HG03025 (cell line): ENCODE data around the gene OSCP1.

Experiments used
- ATAC-seq: cut with Tn5 transposase; IDR thresholded peaks from one replicate; pipeline ENCODE4 v1.9.1; 2021; ENCODE audit warnings: mild to moderate bottlenecking, moderate library complexity; ENCODE audit not compliant: unreplicated experiment, low FRiP score

Gene OSCP1

GRCh38 chr1:36450919-36451305, 661 bp upstream of the OSCP1 start:
- ATAC-seq: no peak

DNA sequence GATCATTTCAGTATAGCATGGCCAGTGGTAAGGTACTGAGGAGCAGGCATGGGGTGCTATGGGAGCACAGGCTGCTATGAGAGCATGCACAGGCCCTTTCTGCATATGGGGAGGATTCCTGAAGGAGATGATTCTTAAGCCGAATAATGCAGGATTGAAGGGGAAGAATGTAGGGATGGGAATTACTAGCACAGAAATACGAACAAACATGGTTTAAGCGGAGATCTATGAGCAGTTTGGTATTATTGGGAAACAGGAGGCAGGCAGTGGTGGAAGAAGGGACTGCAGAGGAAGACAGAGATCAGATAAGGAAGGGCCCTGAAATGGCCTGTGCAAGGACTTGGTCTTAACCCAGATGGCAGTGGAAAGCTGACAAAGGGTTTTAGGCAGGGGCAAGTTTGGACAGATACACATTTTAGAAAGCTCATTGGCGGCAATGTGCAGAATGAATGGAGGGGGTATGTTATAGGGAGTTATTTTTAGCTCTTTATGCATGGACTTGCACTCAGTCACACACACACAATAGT, 1.7 kb downstream of the OSCP1 start:
- no peak for ATAC-seq

GRCh38 chr1:36447450-36447849, 2.8 kb downstream of the OSCP1 start:
- ATAC-seq: no peak

DNA sequence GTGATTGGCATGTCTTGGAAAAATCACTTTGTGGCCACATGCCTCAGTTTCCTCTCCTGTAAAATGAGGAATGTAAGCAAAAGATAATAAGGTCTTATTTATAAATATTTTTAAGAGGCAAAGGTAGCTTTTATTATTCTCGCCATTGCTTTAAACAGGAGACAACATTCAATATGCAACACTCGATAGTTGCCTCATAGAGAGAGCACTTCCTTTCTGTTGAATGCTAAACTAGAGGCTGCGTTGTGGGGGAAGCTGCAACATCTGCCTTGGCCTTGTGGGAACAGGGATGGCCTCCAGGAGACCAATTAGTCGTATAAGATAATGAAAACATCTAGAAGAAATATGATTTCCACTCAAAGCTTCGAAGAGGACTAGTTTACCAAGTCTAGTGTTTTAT, 3.5 kb downstream of the OSCP1 start:
- no peak for ATAC-seq

GRCh38 chr1:36446271-36446670, 4.0 kb downstream of the OSCP1 start:
- no peak for ATAC-seq

- no peak for ATAC-seq
Observed at GRCh38 chr1:36443297-36443696, 7.0 kb downstream of the OSCP1 start.

DNA sequence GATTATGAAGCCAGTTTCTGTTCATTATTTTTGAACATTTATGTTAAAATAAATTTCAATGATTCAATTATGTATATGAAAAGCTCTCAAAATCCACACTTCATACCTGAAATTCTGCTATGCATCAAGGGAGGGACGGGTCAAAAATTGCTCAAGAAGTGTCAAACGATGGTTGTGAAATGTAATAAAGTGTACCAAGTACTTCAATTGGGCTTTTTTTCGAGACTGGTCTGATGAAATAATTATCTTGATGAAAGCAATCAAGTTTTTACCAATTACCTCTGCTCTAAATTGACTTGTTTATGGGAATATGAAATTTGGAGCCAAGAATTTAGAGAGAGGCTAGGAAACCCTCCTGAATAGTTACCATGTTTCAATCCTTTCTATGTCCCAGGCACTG, 7.9 kb downstream of the OSCP1 start:
- ATAC-seq: no peak

DNA sequence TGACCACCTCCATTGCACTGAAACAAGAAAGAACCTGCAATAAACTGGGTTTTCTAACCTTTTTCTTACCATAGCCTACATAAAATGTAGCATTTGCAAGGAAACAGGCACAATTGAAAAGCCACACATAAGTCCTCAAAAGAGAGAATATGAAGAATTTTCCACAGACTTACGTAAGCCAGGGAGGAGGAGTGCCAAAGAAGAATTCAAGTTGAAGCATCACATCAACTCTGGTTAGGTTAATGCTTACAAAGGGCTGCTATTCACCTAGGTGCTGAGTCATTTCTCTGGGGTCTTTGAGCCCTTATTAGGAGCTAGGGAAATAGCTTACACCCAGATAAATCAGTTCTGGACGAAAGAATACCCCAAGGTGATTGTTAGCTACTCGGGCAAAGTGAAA, 9.6 kb downstream of the OSCP1 start:
- no peak for ATAC-seq

- no peak for ATAC-seq
Observed at GRCh38 chr1:36440044-36440443, 10.2 kb downstream of the OSCP1 start.

GRCh38 chr1:36438715-36439114, 11.5 kb downstream of the OSCP1 start:
- no peak for ATAC-seq

DNA sequence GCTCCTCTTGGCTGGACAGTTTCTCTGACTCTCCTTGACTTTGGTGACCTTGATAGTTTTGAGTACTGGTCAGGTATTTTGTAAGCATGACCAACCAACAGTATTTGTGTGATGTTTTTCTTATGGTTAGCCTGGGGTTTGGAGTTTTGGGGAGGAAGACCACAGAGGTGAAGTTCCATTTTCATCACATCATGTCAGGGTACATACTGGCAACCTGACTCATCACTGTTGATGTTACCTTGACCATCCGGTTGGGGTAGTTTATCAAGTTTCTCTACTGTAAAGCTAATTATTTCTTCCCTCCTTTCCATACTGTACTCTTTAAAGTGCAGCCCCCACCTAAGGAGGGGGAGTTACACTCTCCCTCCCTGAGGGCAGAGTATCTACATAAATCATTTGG, 13.4 kb downstream of the OSCP1 start:
- ATAC-seq: no peak

DNA sequence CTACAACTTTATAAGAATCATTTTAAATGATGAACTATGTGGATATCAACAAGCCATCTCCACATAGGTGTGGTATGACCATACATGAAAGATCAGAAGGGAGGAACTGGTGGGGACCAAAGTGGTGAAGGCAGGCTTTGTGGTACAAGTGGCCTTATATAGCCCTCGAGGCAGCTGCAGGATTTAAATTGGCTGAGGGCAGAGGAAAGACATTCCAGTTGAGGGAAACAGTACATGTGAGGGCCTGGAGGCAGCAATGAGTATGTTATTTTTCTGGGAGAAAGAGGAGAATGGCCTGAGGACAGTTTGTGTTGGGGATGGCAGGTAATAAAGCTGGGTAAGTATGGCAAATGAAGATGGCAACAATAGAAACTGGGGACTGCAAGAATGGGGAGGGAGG, 17.1 kb downstream of the OSCP1 start:
- no peak for ATAC-seq

GRCh38 chr1:36432616-36433015, 17.6 kb downstream of the OSCP1 start:
- ATAC-seq: no peak

DNA sequence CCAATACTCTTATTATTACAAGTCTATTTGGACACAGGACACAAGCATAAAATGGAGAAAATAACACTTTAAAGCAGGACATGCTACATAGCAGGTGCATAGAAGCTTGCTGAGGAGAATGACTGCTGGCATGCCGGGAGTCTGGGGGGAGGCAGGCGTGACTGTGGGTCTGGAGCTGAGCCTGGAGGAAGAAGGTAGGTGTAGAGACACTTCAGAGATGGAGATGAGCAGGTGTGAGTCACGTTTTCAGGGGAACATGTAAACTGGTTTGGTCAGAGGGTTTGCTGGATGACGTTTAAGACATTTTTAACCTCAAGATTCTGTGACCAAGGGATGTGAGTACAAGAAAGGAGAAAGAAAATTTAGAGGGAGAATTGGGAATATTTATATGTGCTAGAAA, 24.5 kb downstream of the OSCP1 start:
- no peak for ATAC-seq

- no peak for ATAC-seq
Observed at GRCh38 chr1:36421649-36422048, 28.6 kb downstream of the OSCP1 start.

DNA sequence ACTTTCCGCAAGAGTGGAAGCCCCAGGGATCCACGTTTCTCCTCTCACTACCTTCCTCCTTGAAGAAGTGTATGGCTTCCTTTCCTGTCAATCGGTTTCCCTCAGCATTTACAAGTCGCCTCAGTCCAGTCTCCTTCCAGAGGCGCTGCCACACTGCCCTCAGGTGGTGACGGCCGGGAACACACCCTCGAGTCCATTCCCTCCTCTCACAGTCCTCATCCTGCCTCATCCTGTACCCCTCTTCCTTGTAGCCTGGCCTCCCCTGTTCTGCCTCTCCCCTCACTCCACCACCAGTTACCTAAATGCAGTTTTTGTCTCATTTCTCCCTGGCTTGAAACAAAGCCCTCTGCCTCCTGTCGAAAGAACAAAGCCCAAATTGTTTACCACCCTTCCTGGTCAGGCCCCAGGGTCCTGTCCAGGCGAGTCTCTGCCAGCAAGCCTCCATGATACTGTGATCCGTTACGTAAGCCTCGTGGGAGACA, 29.4 kb downstream of the OSCP1 start:
- ATAC-seq: no peak

GRCh38 chr1:36420409-36420808, 29.8 kb downstream of the OSCP1 start:
- ATAC-seq: no peak

- no peak for ATAC-seq
Observed at GRCh38 chr1:36419569-36419968, 30.7 kb downstream of the OSCP1 start.

GRCh38 chr1:36419140-36419539, 31.1 kb downstream of the OSCP1 start:
- ATAC-seq: no peak

DNA sequence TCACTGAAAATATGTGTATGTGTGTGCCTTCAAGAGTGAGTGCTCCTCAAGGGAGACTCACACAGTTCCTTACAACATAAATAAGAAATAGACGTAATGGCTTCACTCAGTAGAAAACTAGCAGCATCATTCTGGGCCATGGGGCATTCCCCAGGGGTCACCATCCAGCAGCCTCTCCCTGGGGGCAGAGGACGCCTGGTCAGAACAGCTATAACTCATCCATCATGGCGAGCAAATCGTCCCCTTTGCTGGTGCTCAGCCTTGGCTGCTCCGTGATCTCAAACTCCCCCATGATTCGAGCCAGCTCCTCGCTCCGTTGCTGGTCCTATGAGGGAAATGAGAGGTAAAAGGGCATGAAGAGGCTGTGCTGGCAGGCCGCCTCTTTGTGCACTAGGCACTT, 32.3 kb downstream of the OSCP1 start:
- ATAC-seq: no peak

DNA sequence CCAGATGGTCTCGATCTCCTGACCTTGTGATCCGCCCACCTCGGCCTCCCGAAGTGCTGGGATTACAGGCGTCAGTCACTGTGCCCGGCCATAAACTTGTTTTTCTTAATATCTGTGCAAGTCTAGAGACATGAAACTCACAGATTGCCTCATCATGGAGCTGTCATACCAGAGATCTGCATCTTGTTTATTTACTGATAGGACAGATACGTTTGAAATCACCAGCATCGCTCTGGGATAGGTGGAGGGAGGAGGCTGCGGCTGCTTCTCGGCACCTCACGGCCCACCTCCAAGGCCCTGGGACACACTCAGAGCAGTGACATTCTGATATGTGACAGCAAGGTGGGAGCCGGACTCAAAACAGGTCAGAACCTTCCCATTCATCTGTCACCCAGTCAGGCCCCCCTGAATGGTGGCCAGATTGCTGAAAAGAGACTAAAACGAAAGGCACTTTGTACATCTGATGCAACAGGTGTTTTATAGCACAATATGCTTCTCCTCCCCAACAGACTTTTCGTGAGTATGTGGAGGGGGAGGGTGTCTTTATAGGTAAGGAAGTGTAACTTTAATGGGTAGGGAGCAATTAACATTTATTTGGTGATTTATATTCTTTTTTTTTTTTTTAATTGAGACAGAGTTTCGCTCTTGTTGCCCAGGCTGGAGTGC, 34.5 kb downstream of the OSCP1 start:
- ATAC-seq: no peak

GRCh38 chr1:36414384-36414783, 35.9 kb downstream of the OSCP1 start:
- no peak for ATAC-seq
